Measurements from ENCODE around the gene RALB.

DNA sequence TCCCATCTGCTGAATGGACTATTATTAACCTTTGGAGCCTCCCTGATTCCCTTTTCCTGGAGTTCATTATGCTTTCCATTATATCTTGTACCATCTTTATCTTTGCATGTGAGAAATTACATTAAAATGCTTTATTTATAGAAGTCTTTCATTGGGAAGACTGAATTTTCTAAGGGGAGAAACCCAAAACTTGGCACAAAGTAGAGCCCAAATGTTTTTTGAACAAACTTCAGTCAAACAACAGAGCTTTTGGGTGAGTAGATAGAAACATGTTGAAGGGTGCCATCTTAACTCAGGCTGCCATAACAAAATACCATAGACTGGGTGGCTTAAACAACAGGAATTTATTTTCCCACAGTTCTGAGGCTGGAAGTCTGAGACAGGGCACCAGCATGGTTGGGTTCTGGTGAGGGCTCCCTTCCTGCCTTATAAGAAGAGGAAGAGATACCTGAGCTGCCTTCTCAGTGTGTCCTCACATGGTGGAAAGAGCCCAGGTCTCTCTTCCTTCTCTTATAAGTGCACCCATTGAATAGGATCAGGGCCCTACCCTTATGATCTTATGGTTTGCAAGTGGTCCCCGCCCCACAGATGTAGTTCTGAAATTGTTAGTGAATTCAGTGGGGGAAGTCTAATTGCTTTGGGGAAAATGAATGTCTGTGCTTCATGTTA, 19.2 kb downstream of the RALB start:
- TF ChIP-seq ZBTB1 (tag by site-specific recombination; IDR thresholded peaks at IDR 0.05): no peak
- TF ChIP-seq, protein P1, sequence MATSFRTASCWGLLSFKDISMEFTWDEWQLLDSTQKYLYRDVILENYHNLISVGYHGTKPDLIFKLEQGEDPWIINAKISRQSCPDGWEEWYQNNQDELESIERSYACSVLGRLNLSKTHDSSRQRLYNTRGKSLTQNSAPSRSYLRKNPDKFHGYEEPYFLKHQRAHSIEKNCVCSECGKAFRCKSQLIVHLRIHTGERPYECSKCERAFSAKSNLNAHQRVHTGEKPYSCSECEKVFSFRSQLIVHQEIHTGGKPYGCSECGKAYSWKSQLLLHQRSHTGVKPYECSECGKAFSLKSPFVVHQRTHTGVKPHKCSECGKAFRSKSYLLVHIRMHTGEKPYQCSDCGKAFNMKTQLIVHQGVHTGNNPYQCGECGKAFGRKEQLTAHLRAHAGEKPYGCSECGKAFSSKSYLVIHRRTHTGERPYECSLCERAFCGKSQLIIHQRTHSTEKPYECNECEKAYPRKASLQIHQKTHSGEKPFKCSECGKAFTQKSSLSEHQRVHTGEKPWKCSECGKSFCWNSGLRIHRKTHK (tag by site-specific recombination; IDR thresholded peaks at IDR 0.05): no peak
- no peak for TF ChIP-seq MYNN (tag by site-specific recombination; IDR thresholded peaks at IDR 0.05; ENCODE audit: borderline replicate concordance)
- no peak for TF ChIP-seq ZNF292 (tag by site-specific recombination; IDR thresholded peaks at IDR 0.05; ENCODE audit: borderline replicate concordance, low read depth)
- TF ChIP-seq SCRT2 (tag by site-specific recombination; IDR thresholded peaks at IDR 0.05): no peak
- no peak for TF ChIP-seq SETDB1 (IDR thresholded peaks at IDR 0.05; ENCODE audit: insufficient read length, low read length)
- TF ChIP-seq YY1 (tag by site-specific recombination; IDR thresholded peaks at IDR 0.05): no peak
- no peak for TF ChIP-seq ZNF24 (tag by site-specific recombination; IDR thresholded peaks at IDR 0.05)
- TF ChIP-seq CTCF (tag by site-specific recombination; IDR thresholded peaks at IDR 0.05): no peak
- TF ChIP-seq ZNF610 (tag by site-specific recombination; IDR thresholded peaks at IDR 0.05; ENCODE audit: borderline replicate concordance): no peak
- TF ChIP-seq, protein P2, sequence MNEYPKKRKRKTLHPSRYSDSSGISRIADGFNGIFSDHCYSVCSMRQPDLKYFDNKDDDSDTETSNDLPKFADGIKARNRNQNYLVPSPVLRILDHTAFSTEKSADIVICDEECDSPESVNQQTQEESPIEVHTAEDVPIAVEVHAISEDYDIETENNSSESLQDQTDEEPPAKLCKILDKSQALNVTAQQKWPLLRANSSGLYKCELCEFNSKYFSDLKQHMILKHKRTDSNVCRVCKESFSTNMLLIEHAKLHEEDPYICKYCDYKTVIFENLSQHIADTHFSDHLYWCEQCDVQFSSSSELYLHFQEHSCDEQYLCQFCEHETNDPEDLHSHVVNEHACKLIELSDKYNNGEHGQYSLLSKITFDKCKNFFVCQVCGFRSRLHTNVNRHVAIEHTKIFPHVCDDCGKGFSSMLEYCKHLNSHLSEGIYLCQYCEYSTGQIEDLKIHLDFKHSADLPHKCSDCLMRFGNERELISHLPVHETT (tag by site-specific recombination; IDR thresholded peaks at IDR 0.05): no peak
- TF ChIP-seq ZNF626 (tag by site-specific recombination; IDR thresholded peaks at IDR 0.05): no peak
- no peak for TF ChIP-seq ZNF175 (tag by site-specific recombination; IDR thresholded peaks at IDR 0.05)
- no peak for TF ChIP-seq ZNF426 (tag by site-specific recombination; IDR thresholded peaks at IDR 0.05)

Measured in HEK293 (cell line).